GM12873 (cell line): ENCODE measurements around the gene PEAK3.
A peak's percentile ranks its signal among the peaks of the same experiment; 100 is the strongest.

Experiments
- TF ChIP-seq, protein P1 (sequence below): IDR thresholded peaks from 2 replicates; pipeline ENCODE4 v1.5.1; 2012; ENCODE audit warnings: low read depth, mild to moderate bottlenecking, moderate library complexity, low read length, control low read depth; ENCODE audit not compliant: insufficient read depth; ENCODE audit errors: missing control alignments

Gene PEAK3

DNA sequence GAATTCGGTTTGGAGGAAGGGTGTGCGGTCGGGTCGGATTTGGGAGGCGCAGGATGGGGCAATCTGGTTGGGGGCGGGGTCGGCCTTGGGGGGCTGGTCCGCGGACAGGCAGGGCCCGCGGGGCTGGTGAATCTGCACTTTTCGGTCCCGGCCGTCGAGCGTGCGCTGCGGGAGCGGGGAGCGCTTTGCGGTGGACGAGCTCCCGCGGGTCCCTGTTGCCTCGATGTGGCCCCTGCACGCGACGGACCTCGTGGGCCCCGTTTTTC lies 11.9 kb downstream of the PEAK3 start:
- TF ChIP-seq, protein P1, sequence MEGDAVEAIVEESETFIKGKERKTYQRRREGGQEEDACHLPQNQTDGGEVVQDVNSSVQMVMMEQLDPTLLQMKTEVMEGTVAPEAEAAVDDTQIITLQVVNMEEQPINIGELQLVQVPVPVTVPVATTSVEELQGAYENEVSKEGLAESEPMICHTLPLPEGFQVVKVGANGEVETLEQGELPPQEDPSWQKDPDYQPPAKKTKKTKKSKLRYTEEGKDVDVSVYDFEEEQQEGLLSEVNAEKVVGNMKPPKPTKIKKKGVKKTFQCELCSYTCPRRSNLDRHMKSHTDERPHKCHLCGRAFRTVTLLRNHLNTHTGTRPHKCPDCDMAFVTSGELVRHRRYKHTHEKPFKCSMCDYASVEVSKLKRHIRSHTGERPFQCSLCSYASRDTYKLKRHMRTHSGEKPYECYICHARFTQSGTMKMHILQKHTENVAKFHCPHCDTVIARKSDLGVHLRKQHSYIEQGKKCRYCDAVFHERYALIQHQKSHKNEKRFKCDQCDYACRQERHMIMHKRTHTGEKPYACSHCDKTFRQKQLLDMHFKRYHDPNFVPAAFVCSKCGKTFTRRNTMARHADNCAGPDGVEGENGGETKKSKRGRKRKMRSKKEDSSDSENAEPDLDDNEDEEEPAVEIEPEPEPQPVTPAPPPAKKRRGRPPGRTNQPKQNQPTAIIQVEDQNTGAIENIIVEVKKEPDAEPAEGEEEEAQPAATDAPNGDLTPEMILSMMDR: no peak

GRCh38 chr19:2269244-2270156 lies 12.5 kb downstream of the PEAK3 start:
- TF ChIP-seq, protein P1: peak; percentile 33

- TF ChIP-seq, protein P1: no peak
Observed at GRCh38 chr19:2268861-2269243, 13.1 kb downstream of the PEAK3 start.

DNA sequence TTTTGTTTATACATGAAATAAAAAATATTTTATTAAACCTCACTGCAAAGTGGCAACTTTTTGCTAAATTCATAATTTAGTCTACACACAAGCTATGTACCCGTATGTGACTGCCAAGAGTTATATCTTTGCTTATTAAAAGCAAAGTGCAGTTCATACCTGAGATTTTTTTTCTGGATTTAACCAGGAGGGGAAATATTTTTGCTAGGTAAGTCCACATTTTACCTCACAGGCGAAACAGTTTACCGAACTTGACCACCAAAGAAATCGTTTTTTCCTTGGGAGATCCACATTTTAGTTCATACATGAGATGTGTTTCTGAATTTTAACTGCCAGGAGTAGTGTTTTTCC lies 13.5 kb downstream of the PEAK3 start:
- TF ChIP-seq, protein P1: no peak

DNA sequence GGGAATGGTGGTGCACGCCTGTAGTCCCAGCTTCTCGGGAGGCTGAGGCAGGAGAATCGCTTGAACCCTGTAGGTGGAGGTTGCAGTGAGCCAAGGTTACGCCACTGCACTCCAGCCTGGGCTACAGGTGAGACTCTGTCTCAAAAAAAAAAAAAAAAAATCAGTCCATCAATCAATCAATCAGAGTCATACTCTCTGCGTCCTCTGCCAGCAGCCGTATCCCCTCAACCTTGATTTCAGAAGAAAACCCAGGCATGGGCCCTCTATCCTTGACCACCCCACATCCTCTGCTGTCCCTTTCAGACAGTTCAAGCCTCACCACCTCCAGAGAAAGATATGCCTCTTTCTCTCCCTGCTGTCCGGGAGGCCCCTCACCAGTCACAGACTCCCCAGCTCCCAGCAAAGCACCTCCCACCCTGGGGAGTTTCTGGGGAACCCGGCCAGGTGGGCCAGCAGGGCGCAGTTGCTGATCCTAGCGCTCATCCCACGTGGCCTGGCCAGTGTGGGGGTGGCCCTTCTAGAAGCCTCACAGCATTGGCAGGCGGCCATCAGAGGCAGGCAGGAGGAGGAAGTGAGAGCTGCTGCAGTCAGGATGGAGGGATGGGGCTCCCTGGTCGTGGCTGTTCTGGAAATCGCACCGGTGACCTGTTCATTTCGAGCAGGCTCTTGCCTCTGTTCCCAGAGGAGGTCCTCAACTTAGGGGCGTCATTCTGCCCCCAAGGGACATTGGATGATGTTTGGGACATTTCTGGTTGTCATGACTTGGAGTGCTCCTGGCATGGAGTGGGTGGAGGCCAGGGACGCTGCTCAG lies 15.6 kb downstream of the PEAK3 start:
- TF ChIP-seq, protein P1: no peak

- TF ChIP-seq, protein P1: peak; percentile 72
Observed at GRCh38 chr19:2261438-2262172, 20.4 kb downstream of the PEAK3 start.

GRCh38 chr19:2260341-2260805 lies 21.6 kb downstream of the PEAK3 start:
- TF ChIP-seq, protein P1: no peak
